A673 (cell line): ENCODE measurements around the gene ZNF777. TPM values are rescaled to one million over a fixed set of nuclear protein-coding genes. Genes with fewer than 3 reads are reported as not detected.

Source experiments
- BruUV-seq: library from RNA; stranded (reverse); fragments of 400-500 nt; replicated peaks from 2 replicates; lab custom pipeline; 2021; lab: Mats Ljungman, UMichigan
- CTCF ChIA-PET: fragments of 300-600 bp; sonication (Branson Sonifier 250); formaldehyde crosslinking; loops from one replicate; lab custom pipeline; 2022; ENCODE audit warnings: antibody characterized with exemption; lab: Charles Lee
- POLR2A ChIA-PET: fragments of 300-600 bp; sonication (Branson Sonifier 250); formaldehyde crosslinking; loops from one replicate; lab custom pipeline; 2022; ENCODE audit warnings: antibody characterized with exemption; ENCODE audit not compliant: low non-redundant PET; lab: Charles Lee
- DNase-seq: peaks from one replicate; pipeline ENCODE4 v3.0.0-alpha.2; 2015; ENCODE audit warnings: low spot score
- H3K27ac ChIP-seq: fragments of 200-600 bp; sonication (generic); 2 replicates; pipeline ENCODE4 v1.5.1; 2016; ENCODE audit warnings: mixed run types, low read depth, mild to moderate bottlenecking, mixed read lengths, antibody characterized with exemption, low read length; ENCODE audit not compliant: poor library complexity, severe bottlenecking
- H3K27me3 ChIP-seq: fragments of 200-600 bp; sonication (generic); replicated peaks from 2 replicates; pipeline ENCODE4 v1.6.1; 2017; ENCODE audit warnings: mixed run types, low read depth, mild to moderate bottlenecking, mixed read lengths, antibody characterized with exemption, low read length; ENCODE audit not compliant: insufficient read depth, poor library complexity
- H3K36me3 ChIP-seq: fragments of 200-600 bp; sonication (generic); 2 replicates; pipeline ENCODE4 v1.6.1; 2016; ENCODE audit warnings: mixed run types, mild to moderate bottlenecking, mixed read lengths, antibody characterized with exemption, low read length; ENCODE audit not compliant: insufficient read depth, poor library complexity, severe bottlenecking
- H3K4me1 ChIP-seq: fragments of 200-600 bp; sonication (generic); 2 replicates; pipeline ENCODE4 v1.6.1; 2017; ENCODE audit warnings: mixed run types, mild to moderate bottlenecking, mixed read lengths, antibody characterized with exemption, low read length; ENCODE audit not compliant: insufficient read depth, poor library complexity, severe bottlenecking
- H3K4me3 ChIP-seq: fragments of 200-600 bp; sonication (generic); 2 replicates; pipeline ENCODE4 v1.5.1; 2016; ENCODE audit warnings: low read depth, mixed run types, mild to moderate bottlenecking, mixed read lengths, low read length; ENCODE audit not compliant: poor library complexity, severe bottlenecking
- H3K9me3 ChIP-seq: fragments of 200-600 bp; sonication (generic); 2 replicates; pipeline ENCODE4 v1.6.1; 2016; ENCODE audit warnings: mixed run types, low read depth, mild to moderate bottlenecking, mixed read lengths, antibody characterized with exemption, low read length; ENCODE audit not compliant: poor library complexity, severe bottlenecking
- EZH2 ChIP-seq: fragments of 200-600 bp; sonication (generic); IDR thresholded peaks from 2 replicates; pipeline ENCODE4 v1.6.1; 2017; ENCODE audit warnings: borderline replicate concordance, low read depth, mild to moderate bottlenecking, mixed read lengths, antibody characterized with exemption, low read length; ENCODE audit not compliant: poor library complexity, severe bottlenecking
- intact Hi-C: fragments of 100-400 bp; cut with micrococcal nuclease; formaldehyde crosslinking; loops from one replicate; pipeline ENCODE4 v1.10.0; 2022; ENCODE audit not compliant: unreplicated experiment
- total RNA-seq: library from RNA; stranded (reverse); gene quantifications from 2 replicates; pipeline ENCODE4 v1.2.3, GENCODE V29; 2021
- TF ChIP-seq, protein P1 (sequence below): fragments of 300-800, 200-600 bp; sonication (generic); conservative IDR thresholded peaks from 2 replicates; pipeline ENCODE4 v1.5.1; 2017; ENCODE audit warnings: low read depth, mild to moderate bottlenecking, antibody characterized with exemption, low read length, moderate library complexity, mixed read lengths

The ZNF777 gene
- total RNA-seq, 1 experiment from 2014 or later = 19.3 TPM

DNA sequence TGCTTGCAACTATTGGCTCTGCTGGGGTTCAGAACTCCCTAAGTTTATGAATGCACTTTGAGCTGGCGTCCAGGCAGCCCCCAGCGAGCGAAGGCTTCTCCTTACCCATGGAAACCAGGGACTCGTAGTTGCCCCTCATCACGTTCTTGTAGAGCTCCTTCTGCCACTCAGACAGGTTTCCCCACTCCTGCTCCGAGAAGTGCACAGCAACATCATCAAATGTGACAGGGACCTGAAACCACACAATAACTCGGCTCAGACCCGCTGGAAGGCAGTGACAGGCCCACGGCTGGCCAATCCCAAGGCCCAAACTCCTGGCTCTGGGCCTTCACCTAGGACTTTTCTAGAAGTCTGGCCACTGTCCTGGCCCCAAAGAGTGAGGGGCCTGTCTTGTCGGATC lies 6.9 kb downstream of the ZNF777 start:
- no peak for DNase-seq
- H3K36me3 ChIP-seq = peaks cover 47% of the 10 kb centered on the region
- no peak overlapping the region for H3K27ac ChIP-seq
- no peaks in the 10 kb centered on the region for H3K27me3 ChIP-seq
- ChIA-PET CTCF (no interaction called here), POLR2A (no interaction called here)
- no peak overlapping the region for H3K4me3 ChIP-seq
- peaks cover 15% of the 10 kb centered on the region for H3K4me1 ChIP-seq
- no TSS peak for BruUV-seq
- TF ChIP-seq, protein P1, sequence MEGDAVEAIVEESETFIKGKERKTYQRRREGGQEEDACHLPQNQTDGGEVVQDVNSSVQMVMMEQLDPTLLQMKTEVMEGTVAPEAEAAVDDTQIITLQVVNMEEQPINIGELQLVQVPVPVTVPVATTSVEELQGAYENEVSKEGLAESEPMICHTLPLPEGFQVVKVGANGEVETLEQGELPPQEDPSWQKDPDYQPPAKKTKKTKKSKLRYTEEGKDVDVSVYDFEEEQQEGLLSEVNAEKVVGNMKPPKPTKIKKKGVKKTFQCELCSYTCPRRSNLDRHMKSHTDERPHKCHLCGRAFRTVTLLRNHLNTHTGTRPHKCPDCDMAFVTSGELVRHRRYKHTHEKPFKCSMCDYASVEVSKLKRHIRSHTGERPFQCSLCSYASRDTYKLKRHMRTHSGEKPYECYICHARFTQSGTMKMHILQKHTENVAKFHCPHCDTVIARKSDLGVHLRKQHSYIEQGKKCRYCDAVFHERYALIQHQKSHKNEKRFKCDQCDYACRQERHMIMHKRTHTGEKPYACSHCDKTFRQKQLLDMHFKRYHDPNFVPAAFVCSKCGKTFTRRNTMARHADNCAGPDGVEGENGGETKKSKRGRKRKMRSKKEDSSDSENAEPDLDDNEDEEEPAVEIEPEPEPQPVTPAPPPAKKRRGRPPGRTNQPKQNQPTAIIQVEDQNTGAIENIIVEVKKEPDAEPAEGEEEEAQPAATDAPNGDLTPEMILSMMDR = no peak
- intact Hi-C loops = no loop called here
- no peaks in the 10 kb centered on the region for H3K9me3 ChIP-seq

DNA sequence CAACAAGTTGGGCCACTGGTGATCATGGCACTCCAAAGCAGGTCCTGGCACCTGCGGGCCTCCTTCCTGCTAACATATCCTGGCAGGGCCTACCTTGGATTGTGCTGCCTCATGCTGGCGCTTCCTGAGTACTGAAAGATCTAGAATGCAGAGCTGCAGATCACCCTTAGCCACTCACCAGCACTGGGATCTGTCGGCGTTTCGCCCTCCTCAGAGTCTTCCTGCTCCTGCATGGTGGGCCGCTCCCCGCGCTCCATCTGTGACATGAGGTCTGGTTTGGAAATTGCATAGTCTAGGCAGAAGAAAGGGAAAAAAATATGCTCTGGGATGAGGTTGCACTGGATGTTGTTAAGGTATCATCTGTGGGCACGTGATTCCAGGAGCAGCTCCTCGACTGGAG lies 10.0 kb downstream of the ZNF777 start:
- POLR2A ChIA-PET = no interaction called here
- Histone ChIP-seq H3K4me3 (no peak overlapping the region), H3K9me3 (no peaks in the 10 kb centered on the region), H3K27ac (no peak overlapping the region), H3K4me1 (no peaks in the 10 kb centered on the region), H3K36me3 (peaks cover 57% of the 10 kb centered on the region), H3K27me3 (no peaks in the 10 kb centered on the region)
- intact Hi-C loops = no loop called here
- no peak for TF ChIP-seq EZH2
- TF ChIP-seq, protein P1 = no peak
- BruUV-seq = no TSS peak
- no peak for DNase-seq
- CTCF ChIA-PET = no interaction called here

DNA sequence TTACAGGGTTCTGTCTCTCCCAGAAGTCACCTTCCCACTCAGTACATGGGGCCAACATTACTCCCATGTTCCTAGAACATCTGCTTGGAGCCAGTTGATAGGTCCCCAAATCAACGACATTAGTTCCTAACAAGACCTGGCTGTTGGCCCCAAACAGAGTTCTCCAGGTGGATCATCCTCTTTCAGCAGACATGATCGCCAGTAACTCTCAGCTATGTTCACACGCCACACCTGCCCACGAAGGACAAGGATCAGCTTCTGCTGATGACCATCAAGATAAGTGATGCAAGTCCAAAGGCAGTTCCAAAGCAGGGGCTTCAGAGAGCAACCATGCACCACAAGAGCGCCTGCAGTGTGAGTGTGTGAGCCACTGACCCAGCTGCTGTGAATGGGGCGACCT lies 11.0 kb downstream of the ZNF777 start:
- no TSS peak for BruUV-seq
- Histone ChIP-seq H3K27me3 (no peaks in the 10 kb centered on the region), H3K4me3 (no peak overlapping the region), H3K9me3 (no peaks in the 10 kb centered on the region), H3K4me1 (no peaks in the 10 kb centered on the region), H3K36me3 (peaks cover 53% of the 10 kb centered on the region), H3K27ac (no peak overlapping the region)
- intact Hi-C loops = no loop called here
- ChIA-PET POLR2A (no interaction called here), CTCF (no interaction called here)
- DNase-seq = no peak
- TF ChIP-seq, protein P1 = no peak
- TF ChIP-seq EZH2 = no peak
